IPS-18a (cell line): ENCODE data around the gene RPS6KA2.

Experiments
- H3K27ac ChIP-seq: one replicate; pipeline ENCODE4 v1.5.1; 2013; ENCODE audit warnings: low read length
- H3K27me3 ChIP-seq: one replicate; pipeline ENCODE4 v1.6.1; 2013; ENCODE audit warnings: mild to moderate bottlenecking, low read length; ENCODE audit not compliant: control insufficient read depth, insufficient read depth
- H3K36me3 ChIP-seq: one replicate; pipeline ENCODE4 v1.6.1; 2013; ENCODE audit warnings: low read depth, low read length; ENCODE audit not compliant: control insufficient read depth
- H3K4me1 ChIP-seq: one replicate; pipeline ENCODE4 v1.6.1; 2013; ENCODE audit warnings: low read depth, low read length; ENCODE audit not compliant: control insufficient read depth
- H3K4me3 ChIP-seq: one replicate; pipeline ENCODE4 v1.5.1; 2013; ENCODE audit warnings: low read length
- H3K9ac ChIP-seq: one replicate; pipeline ENCODE4 v1.6.1; 2013; ENCODE audit warnings: mild to moderate bottlenecking, low read length, moderate library complexity
- H3K9me3 ChIP-seq: one replicate; pipeline ENCODE4 v1.6.1; 2013; ENCODE audit warnings: low read depth, low read length; ENCODE audit not compliant: control insufficient read depth

RPS6KA2 gene

GRCh38 chr6:166496460-166496859 is 130.6 kb downstream of the RPS6KA2 start:
- Histone ChIP-seq H3K4me1 (no peaks in the 10 kb centered on the region), H3K27ac (no peak overlapping the region), H3K27me3 (no peaks in the 10 kb centered on the region), H3K36me3 (no peaks in the 10 kb centered on the region), H3K9ac (no peak overlapping the region), H3K9me3 (no peaks in the 10 kb centered on the region), H3K4me3 (no peak overlapping the region)

DNA sequence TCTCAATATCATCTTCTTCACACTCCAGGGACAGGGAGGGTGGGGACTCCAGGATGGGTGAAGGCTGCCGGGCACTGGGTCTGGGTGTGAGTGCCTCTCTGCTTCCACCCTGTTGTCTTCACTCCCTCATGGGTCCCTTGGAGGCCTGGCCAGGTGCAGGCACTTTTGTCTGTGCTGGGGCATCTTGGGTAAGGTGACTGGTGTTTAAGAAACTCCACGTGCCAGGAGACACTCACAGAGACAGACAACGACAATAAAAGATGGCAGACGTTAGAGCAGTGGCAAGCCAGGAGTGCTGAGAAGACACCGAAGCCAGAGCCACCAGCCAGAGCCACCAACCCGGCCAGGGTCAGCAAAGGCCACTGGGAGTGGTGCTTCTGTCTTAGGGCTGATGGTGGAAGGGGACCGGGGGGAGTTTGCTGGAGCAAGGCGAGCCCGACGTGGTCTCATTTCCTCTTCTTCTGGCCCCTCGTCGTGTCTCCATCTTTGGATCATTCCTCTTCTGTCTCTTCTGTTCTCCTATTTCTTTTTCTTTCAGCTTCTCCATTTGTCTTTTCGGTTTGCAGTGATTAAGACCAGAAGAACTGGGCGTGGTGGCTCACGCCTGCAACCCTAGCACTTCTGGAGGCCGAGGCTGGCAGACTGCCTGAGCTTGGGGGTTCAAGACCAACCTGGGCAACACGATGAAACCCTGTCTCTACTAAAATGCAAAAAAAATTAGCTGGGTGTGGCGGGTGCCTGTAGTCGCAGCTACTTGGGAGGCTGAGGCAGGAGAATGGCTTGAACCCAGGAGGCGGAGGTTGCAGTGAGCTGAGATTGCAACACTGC is 131.3 kb downstream of the RPS6KA2 start:
- no peak overlapping the region for H3K4me3 ChIP-seq
- no peaks in the 10 kb centered on the region for H3K4me1 ChIP-seq
- H3K9ac ChIP-seq, result no peak overlapping the region
- H3K27me3 ChIP-seq, result no peaks in the 10 kb centered on the region
- no peak overlapping the region for H3K27ac ChIP-seq
- no peaks in the 10 kb centered on the region for H3K36me3 ChIP-seq
- no peaks in the 10 kb centered on the region for H3K9me3 ChIP-seq

GRCh38 chr6:166494757-166495486 is 132.1 kb downstream of the RPS6KA2 start:
- no peak overlapping the region for H3K4me3 ChIP-seq
- H3K9me3 ChIP-seq, result no peaks in the 10 kb centered on the region
- no peaks in the 10 kb centered on the region for H3K27me3 ChIP-seq
- no peaks in the 10 kb centered on the region for H3K36me3 ChIP-seq
- H3K9ac ChIP-seq, result no peak overlapping the region
- peaks cover 2% of the 10 kb centered on the region for H3K4me1 ChIP-seq
- H3K27ac ChIP-seq, result no peak overlapping the region

- no peaks in the 10 kb centered on the region for H3K9me3 ChIP-seq
- H3K9ac ChIP-seq, result no peak overlapping the region
- no peaks in the 10 kb centered on the region for H3K36me3 ChIP-seq
- no peak overlapping the region for H3K27ac ChIP-seq
- H3K4me1 ChIP-seq, result peaks cover 10% of the 10 kb centered on the region
- no peaks in the 10 kb centered on the region for H3K27me3 ChIP-seq
- H3K4me3 ChIP-seq, result no peak overlapping the region
Measured at GRCh38 chr6:166494101-166494441, 133.0 kb downstream of the RPS6KA2 start.

- Histone ChIP-seq H3K27ac (no peak overlapping the region), H3K9me3 (no peaks in the 10 kb centered on the region), H3K27me3 (no peaks in the 10 kb centered on the region), H3K36me3 (no peaks in the 10 kb centered on the region), H3K9ac (no peak overlapping the region), H3K4me3 (no peak overlapping the region), H3K4me1 (peaks cover 13% of the 10 kb centered on the region)
Measured at GRCh38 chr6:166493427-166494100, 133.5 kb downstream of the RPS6KA2 start.

GRCh38 chr6:166492092-166492741 is 134.8 kb downstream of the RPS6KA2 start:
- Histone ChIP-seq H3K4me3 (no peak overlapping the region), H3K9ac (no peak overlapping the region), H3K9me3 (no peaks in the 10 kb centered on the region), H3K4me1 (peaks cover 17% of the 10 kb centered on the region), H3K36me3 (no peaks in the 10 kb centered on the region), H3K27me3 (no peaks in the 10 kb centered on the region), H3K27ac (no peak overlapping the region)

DNA sequence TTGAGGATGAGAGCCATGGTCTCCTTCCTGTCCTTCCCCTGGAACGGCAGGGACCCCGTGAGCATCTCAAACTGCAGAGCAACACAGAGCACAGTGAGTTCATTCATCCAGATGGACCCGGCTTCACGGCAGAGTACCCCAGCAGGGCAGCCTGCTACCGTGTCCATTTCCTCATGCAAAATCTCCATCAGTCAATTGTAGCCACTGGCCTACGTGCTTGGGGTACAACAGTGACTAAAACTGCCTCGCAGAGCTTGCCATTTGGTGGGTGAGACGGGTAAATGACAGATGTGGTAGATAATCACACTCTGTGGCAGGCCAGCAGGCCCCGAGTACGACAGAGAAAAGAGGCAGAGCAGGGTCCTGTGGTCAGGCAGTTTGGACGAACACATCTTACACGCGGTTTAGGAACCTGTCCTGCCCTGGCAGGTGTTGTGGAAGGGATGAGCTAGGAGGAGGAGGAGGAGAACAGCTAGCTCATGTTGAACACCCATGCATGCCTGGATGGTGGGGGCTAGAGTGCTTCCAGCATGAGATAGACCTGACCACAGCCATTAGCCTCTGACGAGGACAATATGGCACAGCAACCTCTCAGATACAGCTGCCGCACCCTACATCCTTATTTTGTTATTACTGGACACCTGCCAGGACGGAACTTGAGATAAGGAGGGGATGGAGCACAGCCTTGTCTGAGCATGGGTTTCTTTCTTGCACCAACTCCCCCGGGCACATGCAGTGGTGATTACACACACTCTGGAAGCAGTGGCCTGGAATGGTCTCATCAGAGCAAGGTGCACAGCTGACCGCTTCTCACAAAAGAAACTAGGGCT is 136.2 kb downstream of the RPS6KA2 start:
- Histone ChIP-seq H3K27ac (no peak overlapping the region), H3K27me3 (no peaks in the 10 kb centered on the region), H3K4me3 (no peak overlapping the region), H3K9ac (no peak overlapping the region), H3K4me1 (peaks cover 17% of the 10 kb centered on the region), H3K36me3 (no peaks in the 10 kb centered on the region), H3K9me3 (no peaks in the 10 kb centered on the region)

DNA sequence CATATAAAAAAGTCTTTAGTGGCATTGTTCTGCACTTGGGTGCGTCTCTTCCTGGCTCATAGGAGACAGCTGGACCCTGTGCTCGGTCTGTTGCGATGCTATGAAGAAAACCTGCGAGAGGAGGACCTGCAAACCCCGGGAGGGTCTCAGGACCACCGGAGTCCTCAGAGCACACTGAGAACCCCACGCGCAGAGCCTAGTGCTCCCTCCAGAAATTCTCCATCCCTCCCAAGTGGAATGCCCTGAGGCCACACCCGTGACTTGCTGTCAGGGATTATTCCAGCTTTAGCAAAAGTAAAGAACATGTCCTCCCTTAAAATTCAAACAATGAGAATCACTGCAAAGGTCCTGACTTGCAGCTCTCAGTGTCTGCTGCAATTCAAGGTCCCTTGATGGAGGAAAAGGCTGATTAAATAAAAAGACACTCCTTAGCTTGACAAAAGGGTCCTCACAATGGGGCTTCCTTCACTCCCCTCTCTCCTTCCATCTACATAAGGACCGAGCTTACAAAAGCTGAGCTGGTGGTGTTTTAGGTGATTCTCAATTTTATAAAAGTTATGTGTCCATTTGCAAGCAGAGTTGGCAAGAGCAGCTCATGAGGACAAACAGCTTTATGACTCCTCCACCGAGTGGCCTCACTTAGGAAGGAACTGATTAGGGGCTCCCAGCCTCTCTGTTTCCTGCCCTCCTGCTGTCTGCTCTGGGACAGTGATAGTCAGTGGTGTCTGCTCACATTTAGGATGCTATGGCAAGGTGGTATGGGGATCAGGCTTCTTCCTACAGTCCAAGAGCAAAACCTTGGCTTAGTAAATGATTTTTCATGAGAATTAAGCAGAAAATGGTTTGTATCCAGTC is 137.5 kb downstream of the RPS6KA2 start:
- Histone ChIP-seq H3K9ac (no peak overlapping the region), H3K9me3 (no peaks in the 10 kb centered on the region), H3K36me3 (no peaks in the 10 kb centered on the region), H3K4me1 (peaks cover 17% of the 10 kb centered on the region), H3K4me3 (no peak overlapping the region), H3K27ac (no peak overlapping the region), H3K27me3 (no peaks in the 10 kb centered on the region)

DNA sequence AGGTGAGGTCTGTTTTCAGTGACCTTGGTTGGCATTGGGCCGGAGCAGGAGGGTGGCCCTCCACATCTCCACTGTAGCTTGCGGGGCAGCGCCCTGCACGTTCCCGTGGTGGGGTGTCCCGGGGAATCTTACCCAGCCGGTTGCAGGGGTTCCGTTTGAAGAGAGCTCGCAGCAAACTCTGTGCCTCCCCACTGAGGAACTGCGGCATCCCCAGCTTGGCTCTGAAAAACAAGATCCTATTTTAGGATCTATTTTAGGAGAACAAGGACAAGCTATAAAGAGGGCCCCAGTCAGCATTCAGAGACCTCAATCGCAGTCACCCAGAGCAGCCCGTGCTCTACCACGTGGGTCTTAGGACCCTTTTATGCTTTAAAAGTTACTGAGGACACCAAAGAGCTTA is 138.3 kb downstream of the RPS6KA2 start:
- Histone ChIP-seq H3K27me3 (no peaks in the 10 kb centered on the region), H3K4me1 (peaks cover 17% of the 10 kb centered on the region), H3K4me3 (no peak overlapping the region), H3K27ac (no peak overlapping the region), H3K9ac (no peak overlapping the region), H3K36me3 (no peaks in the 10 kb centered on the region), H3K9me3 (no peaks in the 10 kb centered on the region)

- Histone ChIP-seq H3K27ac (no peak overlapping the region), H3K9me3 (no peaks in the 10 kb centered on the region), H3K27me3 (no peaks in the 10 kb centered on the region), H3K36me3 (no peaks in the 10 kb centered on the region), H3K4me1 (peaks cover 17% of the 10 kb centered on the region), H3K4me3 (no peak overlapping the region), H3K9ac (no peak overlapping the region)
Measured at GRCh38 chr6:166488076-166488685, 138.9 kb downstream of the RPS6KA2 start.
